B cell (primary cell): ENCODE measurements around the gene GRK3. TPM values are rescaled to one million over a fixed set of nuclear protein-coding genes. Genes with fewer than 3 reads are reported as not detected.

ENCODE experiments used
- ATAC-seq: fragments of 200-7000 bp; cut with Tn5 transposase; one replicate; pipeline ENCODE4 v1.10.0; 2021; ENCODE audit warnings: low read depth, mild to moderate bottlenecking, moderate number of reproducible peaks, moderate library complexity
- CTCF ChIA-PET: fragments of 350-600 bp; sonication (Branson Sonifier 250); formaldehyde crosslinking; loops from one replicate; lab custom pipeline; 2021; ENCODE audit warnings: antibody characterized with exemption, inconsistent platforms; lab: Charles Lee
- POLR2A ChIA-PET: fragments of 350-600 bp; sonication (Branson Sonifier 250); formaldehyde crosslinking; loops from one replicate; lab custom pipeline; 2021; ENCODE audit warnings: antibody characterized with exemption; lab: Charles Lee
- DNase-seq: peaks from one replicate; pipeline ENCODE4 v3.0.0; 2013
- H2AFZ ChIP-seq: 2 replicates; pipeline ENCODE4 v1.6.1; 2012; ENCODE audit warnings: mild to moderate bottlenecking, low read depth, low read length; ENCODE audit not compliant: insufficient read depth, poor library complexity, severe bottlenecking
- H3K27ac ChIP-seq, 2 donors: 1 replicate in 1 of 2; 2 replicates in 1 of 2; pipeline ENCODE4 v1.5.1; 2012 to 2013; ENCODE audit warnings: low read length in 2 of 2, mild to moderate bottlenecking in 2 of 2, moderate library complexity in 1 of 2
- H3K27me3 ChIP-seq, 4 experiments: fragments of 200-600 bp in 1 of 4; sonication (generic) in 1 of 4; replicated peaks in 1 of 4; 1 replicate in 2 of 4; 2 replicates in 2 of 4; pipeline versions ENCODE4 v1.6.1 to v1.7.0; 2013 to 2016; ENCODE audit warnings: low read length in 3 of 4, mild to moderate bottlenecking in 2 of 4, mixed read lengths in 1 of 4, moderate library complexity in 1 of 4; ENCODE audit not compliant: insufficient read depth in 4 of 4, control insufficient read depth in 3 of 4; ENCODE audit errors: control extremely low read depth in 1 of 4
- H3K36me3 ChIP-seq, 2 experiments: replicated peaks in 1 of 2; 1 replicate in 1 of 2; 2 replicates in 1 of 2; pipeline versions ENCODE4 v1.6.1 to v1.7.1; 2013; ENCODE audit warnings: low read length in 1 of 2; ENCODE audit not compliant: insufficient read depth in 2 of 2, control insufficient read depth in 1 of 2; ENCODE audit errors: control extremely low read depth in 1 of 2, extremely low read depth in 1 of 2
- H3K4me1 ChIP-seq, 2 donors: fragments of 200-600 bp in 1 of 2; sonication (generic) in 1 of 2; 1 replicate in 1 of 2; 2 replicates in 1 of 2; pipeline versions ENCODE4 v1.5.1 to v1.6.1; 2013 to 2017; ENCODE audit warnings: low read length in 2 of 2; ENCODE audit not compliant: control insufficient read depth in 2 of 2, insufficient read depth in 2 of 2
- H3K4me2 ChIP-seq: replicated peaks from 2 replicates; pipeline ENCODE3; 2012; ENCODE audit warnings: mild to moderate bottlenecking, low read depth, low read length; ENCODE audit not compliant: poor library complexity, severe bottlenecking
- H3K4me3 ChIP-seq, 5 experiments: fragments of 200-600 bp in 1 of 5; sonication (generic) in 1 of 5; 1 replicate in 3 of 5; 2 replicates in 2 of 5; pipeline versions ENCODE4 v1.5.1 to v1.7.0; 2011 to 2016; ENCODE audit warnings: low read length in 4 of 5, mild to moderate bottlenecking in 4 of 5, low read depth in 2 of 5, control low read depth in 1 of 5, moderate library complexity in 1 of 5; ENCODE audit not compliant: insufficient read depth in 1 of 5; ENCODE audit errors: control extremely low read depth in 1 of 5, extremely low read depth in 1 of 5
- H3K79me2 ChIP-seq: fragments of 200-600 bp; sonication (generic); one replicate; pipeline ENCODE4 v1.6.0; 2016; ENCODE audit warnings: low read length; ENCODE audit not compliant: control insufficient read depth, insufficient read depth
- H3K9ac ChIP-seq: fragments of 200-600 bp; sonication (generic); 2 replicates; pipeline ENCODE4 v1.6.1; 2017; ENCODE audit warnings: mild to moderate bottlenecking, low read length, moderate library complexity
- H3K9me3 ChIP-seq, 3 donors: one replicate each; pipeline versions ENCODE4 v1.6.1 to v1.7.1; 2013; ENCODE audit warnings: low read length in 2 of 3; ENCODE audit not compliant: control insufficient read depth in 2 of 3, insufficient read depth in 1 of 3; ENCODE audit errors: control extremely low read depth in 1 of 3
- H4K20me1 ChIP-seq: 2 replicates; pipeline ENCODE4 v1.6.0; 2012; ENCODE audit warnings: mild to moderate bottlenecking, low read length; ENCODE audit not compliant: insufficient read depth, control insufficient read depth, poor library complexity, severe bottlenecking
- H3K27ac Mint-ChIP-seq: one replicate; pipeline ENCODE4 v1.8.0; 2021; ENCODE audit warnings: mixed read lengths
- H3K27me3 Mint-ChIP-seq: one replicate; pipeline ENCODE4 v1.8.0; 2021; ENCODE audit warnings: mixed read lengths
- H3K4me1 Mint-ChIP-seq: one replicate; pipeline ENCODE4 v1.8.0; 2021; ENCODE audit warnings: mixed read lengths
- H3K4me3 Mint-ChIP-seq: one replicate; pipeline ENCODE4 v1.8.0; 2021; ENCODE audit warnings: mixed read lengths
- H3K9me3 Mint-ChIP-seq: one replicate; pipeline ENCODE4 v1.8.0; 2022; ENCODE audit warnings: mixed read lengths; ENCODE audit not compliant: insufficient read depth
- EZH2 ChIP-seq: IDR thresholded peaks from 2 replicates; pipeline ENCODE4 v1.6.1; 2012; ENCODE audit warnings: borderline replicate concordance, low read depth, mild to moderate bottlenecking, moderate library complexity, low read length; ENCODE audit not compliant: insufficient read depth, poor library complexity, severe bottlenecking
- WGBS: methylation state at CpG from one replicate; pipeline ENCODE4 v1.1.5; 2013; ENCODE audit warnings: missing lambda C conversion rate; ENCODE audit not compliant: insufficient coverage; 5-methylcytosine and 5-hydroxymethylcytosine counted together
- intact Hi-C: fragments of 100-400 bp; cut with micrococcal nuclease; formaldehyde crosslinking; loops from one replicate; pipeline ENCODE4 v1.10.0; 2022
- polyA plus RNA-seq: library from polyadenylated mRNA; depleted of rRNA; stranded (reverse); fragments of >200 nt; gene quantifications from 2 replicates; pipeline ENCODE4 v1.2.3, GENCODE V29; 2012
- total RNA-seq, 2 donors: library from RNA; stranded (reverse); fragments of 120-200 nt in 1 of 2; gene quantifications; 1 replicate in 1 of 2; 2 replicates in 1 of 2; pipeline versions ENCODE4 v1.2.3 to v1.2.4, GENCODE V29; 2013 to 2022
- TF ChIP-seq, protein P1 (sequence below): fragments of 200-600 bp; IDR thresholded peaks from one replicate; pipeline ENCODE4 v1.8.0; 2022; ENCODE audit warnings: antibody characterized with exemption, mild to moderate bottlenecking

Gene GRK3
- total and polyA plus RNA-seq, 2 donors (not counting 1 experiment from before 2014, with no cell fraction given): 17.6 to 61.0 TPM

DNA sequence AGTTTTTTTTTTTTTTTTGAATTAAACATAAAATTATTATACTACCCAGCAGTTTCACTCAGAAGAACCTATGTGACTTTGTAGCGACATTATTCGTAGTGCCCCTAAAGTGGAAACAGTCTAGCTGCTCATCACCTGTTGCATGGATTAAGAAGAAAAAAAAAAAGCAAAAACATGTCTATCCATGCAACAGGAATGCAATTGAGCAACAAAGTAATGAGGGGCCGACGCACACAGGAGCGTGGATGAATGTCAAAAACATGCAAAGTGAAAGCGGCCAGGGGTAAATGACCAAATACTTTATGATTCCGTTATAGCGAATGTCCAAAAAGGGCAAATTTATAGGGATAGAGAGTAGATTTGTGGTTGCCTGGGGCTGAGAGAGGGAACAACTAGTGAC, 193.8 kb downstream of the GRK3 start:
- H3K4me1 Mint-ChIP-seq: no peaks in the 10 kb centered on the region
- ChIA-PET POLR2A (no interaction called here), CTCF (no interaction called here)

GRCh38 chr22:25759825-25760231, 195.4 kb downstream of the GRK3 start:
- H3K27ac Mint-ChIP-seq: no peak overlapping the region
- intact Hi-C loops: no loop called here
- Histone ChIP-seq H3K79me2 (no peaks in the 10 kb centered on the region), H3K4me2 (no peak overlapping the region), H3K9ac (no peak overlapping the region), H3K9me3 (peaks cover 0 to 4% (median 0%) of the 10 kb centered on the region in 3 donors), H2AFZ (no peak overlapping the region), H3K27me3 (peaks cover 0 to 3% (median 0%) of the 10 kb centered on the region in 4 experiments), H4K20me1 (no peaks in the 10 kb centered on the region), H3K4me3 (no peak overlapping the region), H3K36me3 (no peaks in the 10 kb centered on the region), H3K27ac (no peak overlapping the region), H3K4me1 (no peaks in the 10 kb centered on the region)
- no peaks in the 10 kb centered on the region for H3K4me1 Mint-ChIP-seq
- ChIA-PET CTCF (interaction anchor here (1.1 to 2.2 kb wide), 2 partner anchors 11 to 13 kb away, joined by 3 to 6 read pairs; no protein-coding TSS in a partner anchor), POLR2A (no interaction called here)
- ATAC-seq: no peak
- no peaks in the 10 kb centered on the region for H3K9me3 Mint-ChIP-seq
- H3K4me3 Mint-ChIP-seq: no peak overlapping the region
- no peak for DNase-seq
- TF ChIP-seq, protein P1, sequence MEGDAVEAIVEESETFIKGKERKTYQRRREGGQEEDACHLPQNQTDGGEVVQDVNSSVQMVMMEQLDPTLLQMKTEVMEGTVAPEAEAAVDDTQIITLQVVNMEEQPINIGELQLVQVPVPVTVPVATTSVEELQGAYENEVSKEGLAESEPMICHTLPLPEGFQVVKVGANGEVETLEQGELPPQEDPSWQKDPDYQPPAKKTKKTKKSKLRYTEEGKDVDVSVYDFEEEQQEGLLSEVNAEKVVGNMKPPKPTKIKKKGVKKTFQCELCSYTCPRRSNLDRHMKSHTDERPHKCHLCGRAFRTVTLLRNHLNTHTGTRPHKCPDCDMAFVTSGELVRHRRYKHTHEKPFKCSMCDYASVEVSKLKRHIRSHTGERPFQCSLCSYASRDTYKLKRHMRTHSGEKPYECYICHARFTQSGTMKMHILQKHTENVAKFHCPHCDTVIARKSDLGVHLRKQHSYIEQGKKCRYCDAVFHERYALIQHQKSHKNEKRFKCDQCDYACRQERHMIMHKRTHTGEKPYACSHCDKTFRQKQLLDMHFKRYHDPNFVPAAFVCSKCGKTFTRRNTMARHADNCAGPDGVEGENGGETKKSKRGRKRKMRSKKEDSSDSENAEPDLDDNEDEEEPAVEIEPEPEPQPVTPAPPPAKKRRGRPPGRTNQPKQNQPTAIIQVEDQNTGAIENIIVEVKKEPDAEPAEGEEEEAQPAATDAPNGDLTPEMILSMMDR: no peak
- TF ChIP-seq EZH2: no peak
- H3K27me3 Mint-ChIP-seq: peaks cover 7% of the 10 kb centered on the region
- WGBS: no CpG with 5 or more reads among the region's 5 CpGs

More for the DNA sequence above, 193.8 kb downstream of the GRK3 start:
- 90% methylated on average over 6 of the region's 8 CpGs for WGBS
- Histone ChIP-seq H3K4me2 (no peak overlapping the region), H4K20me1 (no peaks in the 10 kb centered on the region), H3K9me3 (no peaks in the 10 kb centered on the region), H3K27me3 (no peaks in the 10 kb centered on the region), H3K79me2 (no peaks in the 10 kb centered on the region), H3K9ac (no peak overlapping the region), H3K36me3 (no peaks in the 10 kb centered on the region), H3K4me3 (no peak overlapping the region), H2AFZ (no peak overlapping the region), H3K27ac (no peak overlapping the region), H3K4me1 (no peaks in the 10 kb centered on the region)
- no peak for TF ChIP-seq EZH2
- TF ChIP-seq, protein P1: no peak
- ATAC-seq (no peak), DNase-seq (no peak)
- Mint-ChIP-seq H3K4me3 (no peak overlapping the region), H3K27ac (no peak overlapping the region), H3K27me3 (peaks cover 10% of the 10 kb centered on the region), H3K9me3 (no peaks in the 10 kb centered on the region)
- intact Hi-C loops: no loop called here
